WTC11 (cell line): ENCODE measurements around the gene STAG1. TPM values are rescaled to one million over a fixed set of nuclear protein-coding genes. Genes with fewer than 3 reads are reported as not detected.

ENCODE experiments used
- ATAC-seq: fragments of 200-7000 bp; cut with Tn5 transposase; 2 replicates; pipeline ENCODE4 v1.10.0; 2021; ENCODE audit warnings: mild to moderate bottlenecking, moderate library complexity
- CTCF ChIA-PET: fragments of 300-600 bp; sonication (Branson Sonifier 250); formaldehyde crosslinking; loops from one replicate; lab custom pipeline; 2021; ENCODE audit warnings: antibody characterized with exemption; lab: Charles Lee
- POLR2A ChIA-PET: fragments of 350-600 bp; sonication (Branson Sonifier 250); formaldehyde crosslinking; loops from one replicate; lab custom pipeline; 2021; ENCODE audit warnings: antibody characterized with exemption; lab: Charles Lee
- DNase-seq: peaks from one replicate; pipeline ENCODE4 v3.0.0; 2021; ENCODE audit warnings: low spot score
- H3K27ac Mint-ChIP-seq: 2 replicates; pipeline ENCODE4 v1.8.0; 2021; ENCODE audit warnings: mixed read lengths
- H3K27me3 Mint-ChIP-seq: 2 replicates; pipeline ENCODE4 v1.8.0; 2021; ENCODE audit warnings: low read depth, mild to moderate bottlenecking, moderate library complexity, mixed read lengths
- H3K36me3 Mint-ChIP-seq: 2 replicates; pipeline ENCODE4 v1.8.0; 2021; ENCODE audit warnings: mixed read lengths
- H3K4me1 Mint-ChIP-seq: 2 replicates; pipeline ENCODE4 v1.8.0; 2022; ENCODE audit warnings: mixed read lengths
- H3K4me3 Mint-ChIP-seq: 2 replicates; pipeline ENCODE4 v1.8.0; 2021; ENCODE audit warnings: mild to moderate bottlenecking, moderate library complexity, mixed read lengths
- H3K9me3 Mint-ChIP-seq: 2 replicates; pipeline ENCODE4 v1.8.0; 2021; ENCODE audit warnings: mixed read lengths
- CREB1 ChIP-seq: sonication (generic); formaldehyde crosslinking; IDR thresholded peaks from 2 replicates; pipeline ENCODE4 v1.8.0; 2023; ENCODE audit warnings: mild to moderate bottlenecking, missing genetic modification reagents
- CTCF ChIP-seq: fragments of 200-600 bp; IDR thresholded peaks from 2 replicates; pipeline ENCODE4 v1.8.0; 2022; ENCODE audit warnings: antibody characterized with exemption
- GABPB1 ChIP-seq: sonication (generic); formaldehyde crosslinking; IDR thresholded peaks from 2 replicates; pipeline ENCODE4 v1.8.1; 2023; ENCODE audit warnings: mild to moderate bottlenecking, missing genetic modification reagents
- JAZF1 ChIP-seq: fragments of 250-450 bp; sonication (Bioruptor Pico); IDR thresholded peaks from 2 replicates; pipeline ENCODE4 v1.9.0; 2021; ENCODE audit warnings: moderate library complexity, mild to moderate bottlenecking, inconsistent platforms
- MLX ChIP-seq: sonication (generic); formaldehyde crosslinking; IDR thresholded peaks from 2 replicates; pipeline ENCODE4 v1.8.1; 2023; ENCODE audit warnings: mild to moderate bottlenecking, missing genetic modification reagents, moderate library complexity
- NFE2L1 ChIP-seq: sonication (generic); formaldehyde crosslinking; IDR thresholded peaks from 2 replicates; pipeline ENCODE4 v1.8.1; 2023; ENCODE audit warnings: missing genetic modification reagents
- NFYB ChIP-seq: sonication (generic); formaldehyde crosslinking; conservative IDR thresholded peaks from 2 replicates; pipeline ENCODE4 v1.8.0; 2022; ENCODE audit warnings: low read depth, missing genetic modification reagents
- NR2C2 ChIP-seq: sonication (generic); formaldehyde crosslinking; IDR thresholded peaks from 2 replicates; pipeline ENCODE4 v1.8.0; 2022; ENCODE audit warnings: mild to moderate bottlenecking, missing genetic modification reagents
- OVOL2 ChIP-seq: fragments of 250-450 bp; sonication (Bioruptor Pico); IDR thresholded peaks from 2 replicates; pipeline ENCODE4 v1.9.0; 2021; ENCODE audit warnings: mild to moderate bottlenecking, borderline replicate concordance
- TP53 ChIP-seq: sonication (generic); formaldehyde crosslinking; IDR thresholded peaks from 2 replicates; pipeline ENCODE4 v1.8.1; 2023; ENCODE audit warnings: mild to moderate bottlenecking, missing genetic modification reagents
- USF2 ChIP-seq: sonication (generic); formaldehyde crosslinking; IDR thresholded peaks from 2 replicates; pipeline ENCODE4 v1.8.1; 2023; ENCODE audit warnings: mild to moderate bottlenecking, missing genetic modification reagents, moderate library complexity
- ZMAT4 ChIP-seq: fragments of 250-450 bp; sonication (Bioruptor Pico); IDR thresholded peaks from 2 replicates; pipeline ENCODE4 v1.9.0; 2021; ENCODE audit warnings: mild to moderate bottlenecking
- ZNF416 ChIP-seq: fragments of 250-450 bp; sonication (Bioruptor Pico); IDR thresholded peaks from 2 replicates; pipeline ENCODE4 v1.9.0; 2021; ENCODE audit warnings: mild to moderate bottlenecking, inconsistent platforms
- total RNA-seq: library from RNA; stranded (reverse); gene quantifications from 3 replicates; pipeline ENCODE4 v1.2.3, GENCODE V29; 2021
- TF ChIP-seq, protein P1 (sequence below): sonication (generic); formaldehyde crosslinking; IDR thresholded peaks from 2 replicates; pipeline ENCODE4 v1.8.0; 2022; ENCODE audit warnings: mild to moderate bottlenecking, missing genetic modification reagents
- TF ChIP-seq, protein P2 (sequence below): sonication (generic); formaldehyde crosslinking; IDR thresholded peaks from 2 replicates; pipeline ENCODE4 v1.8.1; 2022; ENCODE audit warnings: mild to moderate bottlenecking, moderate library complexity, missing genetic modification reagents
- TF ChIP-seq, protein P3 (sequence below): fragments of 250-450 bp; sonication (Bioruptor Pico); IDR thresholded peaks from 2 replicates; pipeline ENCODE4 v1.9.0; 2021; ENCODE audit warnings: moderate library complexity, mild to moderate bottlenecking, inconsistent platforms, borderline replicate concordance
- TF ChIP-seq, protein P4 (sequence below): fragments of 250-450 bp; sonication (Bioruptor Pico); IDR thresholded peaks from 2 replicates; pipeline ENCODE4 v2.1.2; 2022; ENCODE audit warnings: mild to moderate bottlenecking, moderate library complexity
- TF ChIP-seq, protein P5 (sequence below): sonication (generic); formaldehyde crosslinking; IDR thresholded peaks from 2 replicates; pipeline ENCODE4 v1.8.1; 2023; ENCODE audit warnings: mild to moderate bottlenecking, missing genetic modification reagents
- TF ChIP-seq, protein P6 (sequence below): sonication (generic); formaldehyde crosslinking; IDR thresholded peaks from 2 replicates; pipeline ENCODE4 v1.8.1; 2023; ENCODE audit warnings: mild to moderate bottlenecking, missing genetic modification reagents, borderline replicate concordance

Gene STAG1
- total RNA-seq, 1 experiment from 2014 or later, result 20.7 TPM

- TF ChIP-seq USF2 (CRISPR knock-in tag), result no peak
- TF ChIP-seq, protein P1, sequence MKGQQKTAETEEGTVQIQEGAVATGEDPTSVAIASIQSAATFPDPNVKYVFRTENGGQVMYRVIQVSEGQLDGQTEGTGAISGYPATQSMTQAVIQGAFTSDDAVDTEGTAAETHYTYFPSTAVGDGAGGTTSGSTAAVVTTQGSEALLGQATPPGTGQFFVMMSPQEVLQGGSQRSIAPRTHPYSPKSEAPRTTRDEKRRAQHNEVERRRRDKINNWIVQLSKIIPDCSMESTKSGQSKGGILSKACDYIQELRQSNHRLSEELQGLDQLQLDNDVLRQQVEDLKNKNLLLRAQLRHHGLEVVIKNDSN (CRISPR knock-in tag), result no peak
- TF ChIP-seq MLX, result no peak
These were observed 127.8 kb downstream of the STAG1 start (continued) for GRCh38 chr3:136624371-136624770.

- TF ChIP-seq, protein P2, sequence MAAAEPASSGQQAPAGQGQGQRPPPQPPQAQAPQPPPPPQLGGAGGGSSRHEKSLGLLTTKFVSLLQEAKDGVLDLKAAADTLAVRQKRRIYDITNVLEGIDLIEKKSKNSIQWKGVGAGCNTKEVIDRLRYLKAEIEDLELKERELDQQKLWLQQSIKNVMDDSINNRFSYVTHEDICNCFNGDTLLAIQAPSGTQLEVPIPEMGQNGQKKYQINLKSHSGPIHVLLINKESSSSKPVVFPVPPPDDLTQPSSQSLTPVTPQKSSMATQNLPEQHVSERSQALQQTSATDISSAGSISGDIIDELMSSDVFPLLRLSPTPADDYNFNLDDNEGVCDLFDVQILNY, result no peak
- TF ChIP-seq NFYB (CRISPR knock-in tag) (no peak), GABPB1 (CRISPR knock-in tag) (no peak), NR2C2 (no peak), JAZF1 (CRISPR knock-in tag) (no peak), CREB1 (CRISPR knock-in tag) (no peak), TP53 (CRISPR knock-in tag) (no peak), OVOL2 (CRISPR knock-in tag) (no peak), ZNF416 (CRISPR knock-in tag) (no peak), ZMAT4 (CRISPR knock-in tag) (no peak), CTCF (no peak), NFE2L1 (CRISPR knock-in tag) (no peak)
- TF ChIP-seq, protein P3, sequence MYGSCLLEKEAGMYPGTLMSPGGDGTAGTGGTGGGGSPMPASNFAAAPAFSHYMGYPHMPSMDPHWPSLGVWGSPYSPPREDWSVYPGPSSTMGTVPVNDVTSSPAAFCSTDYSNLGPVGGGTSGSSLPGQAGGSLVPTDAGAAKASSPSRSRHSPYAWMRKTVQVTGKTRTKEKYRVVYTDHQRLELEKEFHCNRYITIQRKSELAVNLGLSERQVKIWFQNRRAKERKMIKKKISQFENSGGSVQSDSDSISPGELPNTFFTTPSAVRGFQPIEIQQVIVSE (CRISPR knock-in tag), result no peak
- TF ChIP-seq, protein P4, sequence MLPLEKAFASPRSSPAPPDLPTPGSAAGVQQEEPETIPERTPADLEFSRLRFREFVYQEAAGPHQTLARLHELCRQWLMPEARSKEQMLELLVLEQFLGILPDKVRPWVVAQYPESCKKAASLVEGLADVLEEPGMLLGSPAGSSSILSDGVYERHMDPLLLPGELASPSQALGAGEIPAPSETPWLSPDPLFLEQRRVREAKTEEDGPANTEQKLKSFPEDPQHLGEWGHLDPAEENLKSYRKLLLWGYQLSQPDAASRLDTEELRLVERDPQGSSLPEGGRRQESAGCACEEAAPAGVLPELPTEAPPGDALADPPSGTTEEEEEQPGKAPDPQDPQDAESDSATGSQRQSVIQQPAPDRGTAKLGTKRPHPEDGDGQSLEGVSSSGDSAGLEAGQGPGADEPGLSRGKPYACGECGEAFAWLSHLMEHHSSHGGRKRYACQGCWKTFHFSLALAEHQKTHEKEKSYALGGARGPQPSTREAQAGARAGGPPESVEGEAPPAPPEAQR (CRISPR knock-in tag), result no peak
- TF ChIP-seq, protein P5, sequence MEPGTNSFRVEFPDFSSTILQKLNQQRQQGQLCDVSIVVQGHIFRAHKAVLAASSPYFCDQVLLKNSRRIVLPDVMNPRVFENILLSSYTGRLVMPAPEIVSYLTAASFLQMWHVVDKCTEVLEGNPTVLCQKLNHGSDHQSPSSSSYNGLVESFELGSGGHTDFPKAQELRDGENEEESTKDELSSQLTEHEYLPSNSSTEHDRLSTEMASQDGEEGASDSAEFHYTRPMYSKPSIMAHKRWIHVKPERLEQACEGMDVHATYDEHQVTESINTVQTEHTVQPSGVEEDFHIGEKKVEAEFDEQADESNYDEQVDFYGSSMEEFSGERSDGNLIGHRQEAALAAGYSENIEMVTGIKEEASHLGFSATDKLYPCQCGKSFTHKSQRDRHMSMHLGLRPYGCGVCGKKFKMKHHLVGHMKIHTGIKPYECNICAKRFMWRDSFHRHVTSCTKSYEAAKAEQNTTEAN, result no peak
- TF ChIP-seq, protein P6, sequence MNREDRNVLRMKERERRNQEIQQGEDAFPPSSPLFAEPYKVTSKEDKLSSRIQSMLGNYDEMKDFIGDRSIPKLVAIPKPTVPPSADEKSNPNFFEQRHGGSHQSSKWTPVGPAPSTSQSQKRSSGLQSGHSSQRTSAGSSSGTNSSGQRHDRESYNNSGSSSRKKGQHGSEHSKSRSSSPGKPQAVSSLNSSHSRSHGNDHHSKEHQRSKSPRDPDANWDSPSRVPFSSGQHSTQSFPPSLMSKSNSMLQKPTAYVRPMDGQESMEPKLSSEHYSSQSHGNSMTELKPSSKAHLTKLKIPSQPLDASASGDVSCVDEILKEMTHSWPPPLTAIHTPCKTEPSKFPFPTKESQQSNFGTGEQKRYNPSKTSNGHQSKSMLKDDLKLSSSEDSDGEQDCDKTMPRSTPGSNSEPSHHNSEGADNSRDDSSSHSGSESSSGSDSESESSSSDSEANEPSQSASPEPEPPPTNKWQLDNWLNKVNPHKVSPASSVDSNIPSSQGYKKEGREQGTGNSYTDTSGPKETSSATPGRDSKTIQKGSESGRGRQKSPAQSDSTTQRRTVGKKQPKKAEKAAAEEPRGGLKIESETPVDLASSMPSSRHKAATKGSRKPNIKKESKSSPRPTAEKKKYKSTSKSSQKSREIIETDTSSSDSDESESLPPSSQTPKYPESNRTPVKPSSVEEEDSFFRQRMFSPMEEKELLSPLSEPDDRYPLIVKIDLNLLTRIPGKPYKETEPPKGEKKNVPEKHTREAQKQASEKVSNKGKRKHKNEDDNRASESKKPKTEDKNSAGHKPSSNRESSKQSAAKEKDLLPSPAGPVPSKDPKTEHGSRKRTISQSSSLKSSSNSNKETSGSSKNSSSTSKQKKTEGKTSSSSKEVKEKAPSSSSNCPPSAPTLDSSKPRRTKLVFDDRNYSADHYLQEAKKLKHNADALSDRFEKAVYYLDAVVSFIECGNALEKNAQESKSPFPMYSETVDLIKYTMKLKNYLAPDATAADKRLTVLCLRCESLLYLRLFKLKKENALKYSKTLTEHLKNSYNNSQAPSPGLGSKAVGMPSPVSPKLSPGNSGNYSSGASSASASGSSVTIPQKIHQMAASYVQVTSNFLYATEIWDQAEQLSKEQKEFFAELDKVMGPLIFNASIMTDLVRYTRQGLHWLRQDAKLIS, result no peak
- Mint-ChIP-seq H3K36me3 (peaks cover 3% of the 10 kb centered on the region; the same call in 1 of the 2 replicates), H3K27me3 (no peaks in the 10 kb centered on the region), H3K4me1 (peaks cover 20% of the 10 kb centered on the region), H3K27ac (no peak overlapping the region), H3K9me3 (no peaks in the 10 kb centered on the region), H3K4me3 (no peak overlapping the region)
- DNase-seq (no peak), ATAC-seq (no peak)
- POLR2A ChIA-PET, result no interaction called here
- CTCF ChIA-PET, result no interaction called here
These were observed 130.6 kb downstream of the STAG1 start for GRCh38 chr3:136621628-136622027.
